ENCODE data around the gene CCDC78. TPM values are rescaled to one million over a fixed set of nuclear protein-coding genes. Genes with fewer than 3 reads are reported as not detected.

The CCDC78 gene
- total RNA-seq, 1 donor, result 2.2 TPM

GRCh38 chr16:732936-733335 lies 6.7 kb upstream of the CCDC78 start:
- DNase-seq (ENCODE audit: insufficient read length, low spot score, missing footprints), result peak; percentile 79
- H4K20me1 ChIP-seq (ENCODE audit: insufficient read depth, low read length), result peaks cover 4% of the 10 kb centered on the region
- TF ChIP-seq, protein P1, sequence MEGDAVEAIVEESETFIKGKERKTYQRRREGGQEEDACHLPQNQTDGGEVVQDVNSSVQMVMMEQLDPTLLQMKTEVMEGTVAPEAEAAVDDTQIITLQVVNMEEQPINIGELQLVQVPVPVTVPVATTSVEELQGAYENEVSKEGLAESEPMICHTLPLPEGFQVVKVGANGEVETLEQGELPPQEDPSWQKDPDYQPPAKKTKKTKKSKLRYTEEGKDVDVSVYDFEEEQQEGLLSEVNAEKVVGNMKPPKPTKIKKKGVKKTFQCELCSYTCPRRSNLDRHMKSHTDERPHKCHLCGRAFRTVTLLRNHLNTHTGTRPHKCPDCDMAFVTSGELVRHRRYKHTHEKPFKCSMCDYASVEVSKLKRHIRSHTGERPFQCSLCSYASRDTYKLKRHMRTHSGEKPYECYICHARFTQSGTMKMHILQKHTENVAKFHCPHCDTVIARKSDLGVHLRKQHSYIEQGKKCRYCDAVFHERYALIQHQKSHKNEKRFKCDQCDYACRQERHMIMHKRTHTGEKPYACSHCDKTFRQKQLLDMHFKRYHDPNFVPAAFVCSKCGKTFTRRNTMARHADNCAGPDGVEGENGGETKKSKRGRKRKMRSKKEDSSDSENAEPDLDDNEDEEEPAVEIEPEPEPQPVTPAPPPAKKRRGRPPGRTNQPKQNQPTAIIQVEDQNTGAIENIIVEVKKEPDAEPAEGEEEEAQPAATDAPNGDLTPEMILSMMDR (IDR thresholded peaks at IDR 0.05; ENCODE audit: extremely low read depth, low read depth, low read length), result no peak
- H3K27me3 ChIP-seq (ENCODE audit: insufficient read depth, low read length), result no peaks in the 10 kb centered on the region
- no peak overlapping the region for H3K27ac ChIP-seq (ENCODE audit: low read depth, low read length)
- H3K36me3 ChIP-seq (ENCODE audit: insufficient read depth, low read length), result peaks cover 26% of the 10 kb centered on the region
- H3K4me2 ChIP-seq (ENCODE audit: insufficient read depth, low read length), result no peak overlapping the region
- H3K4me3 ChIP-seq (ENCODE audit: insufficient read depth, low read length), result no peak overlapping the region
- no peaks in the 10 kb centered on the region for H3K79me2 ChIP-seq (ENCODE audit: insufficient read depth, low read length)
- H3K9me3 ChIP-seq (ENCODE audit: low read depth, low read length), result no peaks in the 10 kb centered on the region
- no peaks in the 10 kb centered on the region for H3K4me1 ChIP-seq (ENCODE audit: insufficient read depth, low read length)
- H2AFZ ChIP-seq (ENCODE audit: low read length), result no peak overlapping the region

DNA sequence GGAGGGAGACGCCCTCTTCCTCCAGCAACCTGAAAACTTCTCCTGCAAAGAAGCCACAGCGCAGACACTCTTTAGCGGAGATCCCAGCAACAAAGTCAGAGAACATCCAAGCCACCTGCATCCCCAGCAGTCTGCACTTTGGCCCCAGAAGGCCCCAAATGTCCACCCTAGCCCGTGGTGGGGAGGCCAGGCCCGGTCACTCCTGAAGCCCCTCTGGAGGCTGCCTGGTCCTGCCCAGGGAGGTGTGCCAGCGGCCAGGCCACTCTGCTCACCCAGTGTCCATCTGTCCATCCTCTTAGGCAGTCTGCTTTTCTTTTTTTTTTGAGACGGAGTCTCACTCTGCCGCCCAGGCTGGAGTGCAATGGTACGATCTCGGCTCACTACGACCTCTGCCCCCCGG lies 6.1 kb upstream of the CCDC78 start:
- H4K20me1 ChIP-seq (ENCODE audit: insufficient read depth, low read length), result peaks cover 4% of the 10 kb centered on the region
- H2AFZ ChIP-seq (ENCODE audit: low read length), result no peak overlapping the region
- peaks cover 24% of the 10 kb centered on the region for H3K36me3 ChIP-seq (ENCODE audit: insufficient read depth, low read length)
- TF ChIP-seq, protein P1 (IDR thresholded peaks at IDR 0.05; ENCODE audit: extremely low read depth, low read depth, low read length), result no peak
- H3K9me3 ChIP-seq (ENCODE audit: low read depth, low read length), result no peaks in the 10 kb centered on the region
- no peaks in the 10 kb centered on the region for H3K27me3 ChIP-seq (ENCODE audit: insufficient read depth, low read length)
- H3K79me2 ChIP-seq (ENCODE audit: insufficient read depth, low read length), result no peaks in the 10 kb centered on the region
- peaks cover 2% of the 10 kb centered on the region for H3K4me1 ChIP-seq (ENCODE audit: insufficient read depth, low read length)
- H3K4me2 ChIP-seq (ENCODE audit: insufficient read depth, low read length), result no peak overlapping the region
- no peak for DNase-seq (ENCODE audit: insufficient read length, low spot score, missing footprints)
- H3K27ac ChIP-seq (ENCODE audit: low read depth, low read length), result no peak overlapping the region
- no peak overlapping the region for H3K4me3 ChIP-seq (ENCODE audit: insufficient read depth, low read length)

GRCh38 chr16:730666-731509 lies 4.6 kb upstream of the CCDC78 start:
- Histone ChIP-seq H2AFZ (ENCODE audit: low read length) (no peak overlapping the region), H4K20me1 (ENCODE audit: insufficient read depth, low read length) (peaks cover 4% of the 10 kb centered on the region), H3K4me1 (ENCODE audit: insufficient read depth, low read length) (peaks cover 5% of the 10 kb centered on the region), H3K4me2 (ENCODE audit: insufficient read depth, low read length) (no peak overlapping the region), H3K36me3 (ENCODE audit: insufficient read depth, low read length) (peaks cover 11% of the 10 kb centered on the region), H3K27ac (ENCODE audit: low read depth, low read length) (no peak overlapping the region), H3K4me3 (ENCODE audit: insufficient read depth, low read length) (no peak overlapping the region), H3K79me2 (ENCODE audit: insufficient read depth, low read length) (no peaks in the 10 kb centered on the region), H3K9me3 (ENCODE audit: low read depth, low read length) (no peaks in the 10 kb centered on the region), H3K27me3 (ENCODE audit: insufficient read depth, low read length) (no peaks in the 10 kb centered on the region)
- TF ChIP-seq, protein P1 (IDR thresholded peaks at IDR 0.05; ENCODE audit: extremely low read depth, low read depth, low read length), result no peak
- DNase-seq (ENCODE audit: insufficient read length, low spot score, missing footprints), result no peak

DNA sequence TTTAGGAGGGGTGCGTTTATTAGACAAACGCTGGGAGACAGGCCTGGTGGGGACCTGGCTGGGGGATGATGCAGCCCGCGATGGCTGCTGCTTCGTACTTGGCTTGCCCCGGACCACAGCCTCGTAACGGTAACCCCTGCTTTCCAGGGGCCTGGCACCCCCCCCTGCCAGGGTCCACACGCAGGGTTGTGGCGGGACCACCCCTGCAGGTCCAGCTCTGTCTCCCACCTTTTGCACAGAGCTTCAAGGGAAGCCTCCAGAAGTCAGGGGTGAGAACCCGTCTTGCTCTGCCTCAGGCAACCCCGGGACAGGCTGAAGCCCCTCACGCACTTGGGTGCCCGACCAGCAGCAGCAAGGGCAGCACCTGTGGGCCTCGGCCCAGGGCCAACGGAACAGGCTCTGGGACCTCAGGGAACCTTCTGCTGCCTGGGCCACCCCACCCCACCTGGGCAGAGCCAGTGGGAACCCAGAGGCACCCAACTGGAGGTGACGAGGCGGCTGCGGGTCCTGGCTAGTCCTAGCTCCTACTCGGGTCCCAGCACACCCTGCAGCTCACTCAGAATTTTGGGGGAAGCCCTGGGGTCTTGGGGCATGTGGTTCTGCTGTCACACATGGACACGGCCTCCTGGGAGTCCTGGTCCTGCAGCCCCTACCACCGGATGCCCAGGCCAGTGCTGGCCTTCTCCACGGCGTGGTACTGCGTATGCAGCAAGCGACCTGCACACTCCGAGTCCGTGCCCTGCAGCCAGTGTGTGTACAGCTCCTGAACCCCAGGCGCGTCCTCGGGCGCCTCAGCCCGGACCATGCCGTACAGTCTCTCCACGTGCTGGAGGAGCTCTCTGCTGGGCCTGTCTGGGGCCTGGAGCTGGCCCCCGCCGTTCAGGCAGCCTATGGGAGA lies 3.8 kb upstream of the CCDC78 start:
- Histone ChIP-seq H3K27me3 (ENCODE audit: insufficient read depth, low read length) (no peaks in the 10 kb centered on the region), H3K4me3 (ENCODE audit: insufficient read depth, low read length) (no peak overlapping the region), H3K9me3 (ENCODE audit: low read depth, low read length) (no peaks in the 10 kb centered on the region), H3K36me3 (ENCODE audit: insufficient read depth, low read length) (peaks cover 6% of the 10 kb centered on the region), H3K4me2 (ENCODE audit: insufficient read depth, low read length) (no peak overlapping the region), H3K4me1 (ENCODE audit: insufficient read depth, low read length) (peaks cover 5% of the 10 kb centered on the region), H2AFZ (ENCODE audit: low read length) (no peak overlapping the region), H3K79me2 (ENCODE audit: insufficient read depth, low read length) (no peaks in the 10 kb centered on the region), H4K20me1 (ENCODE audit: insufficient read depth, low read length) (peaks cover 4% of the 10 kb centered on the region), H3K27ac (ENCODE audit: low read depth, low read length) (no peak overlapping the region)
- TF ChIP-seq, protein P1 (IDR thresholded peaks at IDR 0.05; ENCODE audit: extremely low read depth, low read depth, low read length), result no peak
- DNase-seq (ENCODE audit: insufficient read length, low spot score, missing footprints), result peak; percentile 87
